Inferior parietal cortex (tissue), 1 donor: ENCODE data around the gene KRT13.

Source experiments
- DNase-seq: peaks from one replicate; pipeline ENCODE4 v3.0.0-alpha.2; 2016; ENCODE audit errors: extremely low spot score

Gene KRT13

DNA sequence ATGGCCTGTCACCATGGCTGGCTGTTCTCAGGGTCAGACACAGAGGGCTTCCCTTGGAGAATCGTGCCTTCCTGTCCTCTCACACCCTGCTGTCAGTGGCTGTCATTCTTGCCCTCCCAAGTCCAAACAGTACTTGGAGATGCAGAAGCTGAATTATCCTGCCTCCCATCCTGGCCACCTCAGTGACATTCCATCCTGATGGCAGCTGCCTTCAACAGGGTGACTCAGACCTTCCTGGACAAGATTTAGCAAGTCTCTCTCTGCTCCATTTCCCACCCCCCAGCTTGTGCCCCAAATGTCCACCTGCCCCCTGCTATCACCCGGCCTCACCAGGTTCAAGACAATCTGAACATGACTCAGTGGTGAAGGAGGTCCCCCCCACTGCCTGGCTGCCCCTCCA lies 10.9 kb downstream of the KRT13 start:
- DNase-seq, result no peak

DNA sequence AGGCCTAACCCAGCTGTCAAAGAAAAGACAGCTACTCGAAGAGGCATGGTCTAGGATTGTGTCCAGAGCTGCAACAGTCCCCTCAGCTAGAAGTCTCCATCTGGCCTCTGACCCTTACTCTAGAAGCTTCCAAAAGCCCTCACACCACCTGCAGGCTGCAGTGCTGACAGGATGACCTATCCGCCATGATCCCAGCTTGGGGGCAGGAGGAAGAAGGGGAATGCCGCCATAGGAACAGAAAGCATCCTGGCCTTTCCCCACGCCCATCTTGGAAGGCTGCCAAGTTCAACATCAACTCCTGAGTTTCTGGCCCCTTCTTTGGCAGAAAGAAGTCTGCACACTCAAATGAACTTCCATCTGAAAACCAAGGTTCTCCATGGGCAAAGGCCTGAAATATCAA lies 12.6 kb downstream of the KRT13 start:
- DNase-seq, result no peak

DNA sequence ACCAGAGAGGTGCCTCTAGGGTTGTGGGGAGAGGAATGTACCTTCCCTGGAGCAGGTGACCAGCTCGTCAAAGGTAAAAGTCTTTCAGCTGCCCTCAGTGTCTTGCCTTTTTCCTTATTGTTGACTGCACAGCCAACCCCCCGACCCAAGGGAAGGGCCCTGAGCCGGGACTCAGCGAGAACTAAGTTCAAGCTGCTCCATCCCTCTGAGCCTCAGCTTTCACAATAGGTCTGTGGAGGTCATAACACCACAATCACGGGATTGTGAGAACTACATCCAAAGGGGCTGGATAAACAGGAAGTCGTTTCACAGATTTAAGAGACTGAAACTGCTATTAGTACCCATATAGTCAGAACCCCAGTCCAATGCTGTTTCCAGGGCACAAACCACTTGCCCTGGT lies 13.1 kb downstream of the KRT13 start:
- DNase-seq, result no peak

DNA sequence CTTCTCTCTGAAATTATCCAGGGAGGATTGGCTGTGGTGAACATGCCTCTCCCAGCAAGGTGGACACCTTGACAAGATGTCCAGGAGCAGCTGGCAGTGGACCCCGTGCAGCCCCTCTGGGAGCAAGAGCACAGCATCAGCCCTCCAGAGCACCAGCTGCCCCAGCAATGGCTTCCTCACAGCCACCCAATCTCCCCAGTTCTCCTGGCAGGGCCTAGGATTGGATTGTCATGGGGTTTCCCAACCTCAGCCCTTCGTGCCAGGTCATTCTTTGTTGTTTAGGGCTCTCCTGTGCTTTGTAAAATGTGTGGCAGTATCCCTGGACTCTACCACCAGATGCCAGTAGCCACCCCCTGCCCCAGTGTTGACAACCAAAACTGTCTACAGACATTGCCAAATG lies 13.9 kb downstream of the KRT13 start:
- no peak for DNase-seq

GRCh38 chr17:41490000-41490990 lies 15.1 kb downstream of the KRT13 start:
- no peak for DNase-seq

DNA sequence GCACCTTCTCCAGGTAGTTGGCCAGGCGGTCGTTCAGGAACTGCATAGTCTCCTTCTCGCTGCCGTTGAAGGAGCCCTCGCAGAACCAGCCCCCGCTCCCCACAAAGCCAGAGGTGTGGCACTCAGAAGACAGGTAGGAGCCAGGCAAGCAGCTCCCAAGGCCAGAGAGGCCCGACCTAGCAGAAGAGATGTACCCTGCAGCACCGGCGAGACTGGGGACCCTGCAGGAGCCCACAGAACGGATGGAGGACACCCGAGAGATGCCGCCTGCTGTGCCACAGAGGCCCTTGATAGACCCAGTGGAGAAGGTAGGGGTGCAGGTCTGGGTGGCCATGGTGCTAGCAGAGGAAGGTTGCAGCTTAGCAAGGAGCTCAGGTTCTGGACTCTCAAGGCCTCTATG lies 15.9 kb downstream of the KRT13 start, which contains the start of gene KRT36:
Gene KRT36, minus strand, starts transcription at position 380 of the 400 bp plus-strand sequence. Its CDS starts 46 bp downstream, at position 334.
- DNase-seq, result no peak

DNA sequence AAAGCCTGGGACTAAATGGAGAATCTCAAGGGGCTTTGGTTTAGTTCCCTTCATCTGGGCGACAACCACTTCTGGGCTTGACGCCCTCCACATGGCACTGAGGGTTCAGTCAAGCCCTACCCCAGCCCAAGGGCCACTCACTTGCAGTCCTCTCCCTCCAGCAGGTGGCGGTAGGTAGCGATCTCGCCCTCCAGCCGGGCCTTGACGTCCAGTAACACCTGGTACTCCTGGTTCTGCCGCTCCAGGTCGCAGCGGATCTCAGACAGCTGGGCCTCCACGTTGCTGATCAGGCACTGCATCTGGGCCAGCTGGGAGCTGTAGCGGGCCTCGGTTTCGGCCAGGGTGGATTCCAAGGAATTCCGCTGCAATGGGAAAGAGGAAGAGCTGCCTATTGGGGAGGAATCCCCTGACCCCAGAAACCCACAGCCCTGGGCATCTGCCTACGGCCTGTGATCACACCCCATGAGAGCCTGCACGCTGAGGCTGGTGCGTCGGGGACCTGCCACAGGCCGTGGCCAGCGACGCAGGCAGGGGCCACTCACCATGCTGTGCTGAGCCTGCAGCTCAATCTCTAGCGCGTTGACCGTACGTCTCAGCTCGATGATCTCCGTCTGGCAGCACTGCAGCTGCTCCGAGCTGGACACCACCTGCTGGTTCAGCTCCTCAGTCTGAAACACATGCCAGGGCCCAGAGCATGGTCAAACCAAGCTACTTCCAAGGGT lies 18.4 kb downstream of the KRT13 start:
- no peak for DNase-seq

GRCh38 chr17:41486316-41486715 lies 19.1 kb downstream of the KRT13 start:
- no peak for DNase-seq

DNA sequence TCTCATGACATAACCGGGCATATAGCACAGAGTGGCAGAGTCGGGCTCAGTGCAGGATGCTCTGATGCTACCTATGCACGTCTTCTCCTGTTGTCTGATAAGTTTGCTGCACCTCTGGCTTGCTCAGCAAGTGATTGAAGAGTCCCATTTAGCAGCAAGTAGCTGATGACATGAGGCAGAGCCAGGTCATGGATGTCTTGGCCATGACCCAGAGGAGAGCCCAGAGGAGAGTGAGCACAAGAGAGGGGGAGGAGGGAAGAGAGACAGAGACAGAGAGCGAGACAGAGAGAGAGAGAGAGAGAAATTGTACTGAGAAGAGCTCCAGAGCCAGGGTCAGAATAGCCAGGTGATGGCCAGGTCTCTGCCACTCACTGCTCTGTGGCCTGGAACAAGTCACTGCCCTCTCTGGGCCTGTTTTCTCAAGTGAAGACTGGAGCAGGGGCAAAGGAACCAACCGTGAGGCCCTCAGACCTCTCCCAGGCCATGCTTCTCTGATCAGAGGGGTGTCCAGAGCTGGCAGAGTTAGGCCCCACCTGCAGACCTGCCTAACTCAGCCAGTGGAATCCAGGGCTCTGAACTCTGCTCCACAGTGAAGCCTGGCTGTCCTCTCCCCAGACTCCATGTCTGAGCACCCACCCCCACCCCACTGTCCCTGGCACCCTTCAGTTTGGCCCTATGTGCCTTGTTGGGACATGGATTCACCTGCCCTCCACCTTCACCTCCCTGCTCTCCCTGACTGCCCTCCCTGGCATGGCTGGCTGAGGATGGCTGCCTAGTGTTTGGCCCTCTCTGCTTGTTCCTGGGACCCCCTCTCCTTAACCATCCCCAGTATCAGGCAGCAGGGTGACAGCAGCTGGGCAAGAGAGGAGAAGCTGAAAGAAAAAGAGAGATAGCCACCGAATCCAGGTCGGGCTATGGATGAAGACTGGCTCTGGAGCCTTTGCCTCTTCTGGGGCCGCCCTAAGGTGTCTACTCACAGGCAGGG lies 20.2 kb downstream of the KRT13 start:
- no peak for DNase-seq

DNA sequence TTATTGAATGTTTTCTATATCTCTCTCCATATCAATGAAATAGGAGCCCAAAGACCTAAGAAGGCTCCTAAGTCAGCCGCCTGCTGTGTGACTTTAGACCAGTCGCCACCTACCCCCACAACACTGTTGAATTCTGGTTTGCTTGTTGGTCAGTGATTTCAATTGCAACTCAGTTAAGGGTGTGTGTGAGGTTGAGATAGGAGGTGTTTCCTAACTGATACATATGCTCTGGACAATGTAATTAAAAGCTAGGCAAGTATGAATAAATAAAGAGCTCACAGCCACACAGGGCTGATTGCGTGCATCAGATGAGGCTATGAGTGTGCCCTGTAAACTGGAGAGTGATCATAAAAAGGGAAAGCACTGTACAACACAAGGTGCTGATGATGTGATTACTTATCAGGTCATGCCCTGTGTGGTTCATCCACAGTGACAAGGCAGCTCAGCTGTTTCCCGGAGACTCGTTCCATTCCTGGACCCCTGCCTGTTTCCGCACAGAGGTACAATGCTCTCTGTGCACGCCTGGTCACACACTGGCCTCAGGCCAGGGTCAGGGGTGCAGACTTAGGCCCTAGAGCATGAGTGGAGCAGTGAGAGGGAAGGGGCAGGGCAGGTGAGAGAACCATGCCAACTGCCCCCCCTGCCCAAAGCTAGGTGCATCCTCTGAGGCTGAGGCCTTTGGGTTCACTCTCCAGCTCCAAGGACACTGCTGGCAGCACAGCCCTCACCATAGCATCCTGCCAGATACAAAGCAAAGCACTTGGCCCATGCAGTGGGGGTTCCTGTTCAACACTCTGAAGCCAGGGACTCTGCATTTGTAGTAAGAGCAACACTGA lies 21.2 kb downstream of the KRT13 start:
- no peak for DNase-seq

DNA sequence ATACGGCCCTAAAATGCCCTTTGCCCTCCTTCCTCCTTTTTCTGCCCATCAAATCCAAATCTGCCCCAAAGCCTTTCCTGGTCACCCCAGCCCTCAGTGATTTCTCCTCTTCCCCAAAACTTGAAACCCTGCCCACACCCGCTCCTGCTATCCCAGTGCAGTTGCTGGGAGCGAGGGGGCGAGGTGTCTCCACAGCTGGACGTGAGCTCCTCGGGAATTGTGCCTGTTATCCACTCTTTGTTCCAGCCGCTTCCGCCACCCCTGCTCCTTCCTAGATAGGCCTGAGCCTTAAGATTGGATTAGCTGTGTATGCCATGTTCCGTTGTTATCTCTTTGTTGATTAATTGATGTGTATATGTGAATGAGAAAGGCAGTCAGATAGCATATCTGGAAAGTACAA lies 21.9 kb downstream of the KRT13 start:
- DNase-seq, result no peak

DNA sequence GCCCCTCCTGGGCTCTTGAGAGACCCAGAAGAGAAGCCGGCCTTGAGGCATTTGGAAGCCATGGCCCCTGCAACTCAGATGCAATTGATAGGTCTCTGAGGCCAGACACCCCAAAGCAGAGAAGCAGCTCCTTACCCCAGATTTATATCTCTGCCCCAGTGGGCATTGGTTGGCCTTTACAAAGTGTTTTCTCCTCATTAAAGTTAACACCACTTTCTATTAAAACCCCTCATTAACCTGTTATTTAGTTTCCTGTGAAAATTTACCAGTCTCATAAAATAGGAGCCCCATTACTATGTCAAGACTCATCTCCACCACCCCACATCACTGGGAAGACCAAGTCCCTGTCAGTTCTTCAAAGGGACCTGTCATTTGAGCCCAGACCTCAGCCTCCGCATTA lies 24.4 kb downstream of the KRT13 start, which contains the start of gene KRT35:
Gene KRT35, minus strand, starts transcription at position 116 of the 400 bp plus-strand sequence. Its CDS starts 54 bp downstream, at position 62.
- DNase-seq, result no peak

GRCh38 chr17:41480581-41480980 lies 24.8 kb downstream of the KRT13 start:
- DNase-seq, result no peak

DNA sequence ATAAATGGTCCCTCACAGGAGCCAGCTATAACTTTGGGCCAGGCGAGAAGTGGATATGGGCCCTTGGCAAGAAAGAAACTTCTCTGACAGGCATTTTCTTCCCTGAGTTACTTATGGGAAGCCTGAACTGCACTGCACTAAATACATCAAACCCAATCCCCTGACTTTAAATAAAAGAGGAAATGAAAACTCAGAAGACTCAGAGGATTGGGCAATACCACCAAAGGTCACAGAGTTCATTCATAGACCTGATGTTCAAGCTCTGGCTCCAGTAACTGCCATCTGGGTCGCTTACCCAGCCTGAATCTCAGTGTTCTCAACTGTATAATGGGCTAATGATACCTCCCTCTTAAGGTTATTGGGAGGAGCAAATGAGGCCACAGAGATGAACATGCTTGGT lies 25.3 kb downstream of the KRT13 start:
- DNase-seq, result no peak

DNA sequence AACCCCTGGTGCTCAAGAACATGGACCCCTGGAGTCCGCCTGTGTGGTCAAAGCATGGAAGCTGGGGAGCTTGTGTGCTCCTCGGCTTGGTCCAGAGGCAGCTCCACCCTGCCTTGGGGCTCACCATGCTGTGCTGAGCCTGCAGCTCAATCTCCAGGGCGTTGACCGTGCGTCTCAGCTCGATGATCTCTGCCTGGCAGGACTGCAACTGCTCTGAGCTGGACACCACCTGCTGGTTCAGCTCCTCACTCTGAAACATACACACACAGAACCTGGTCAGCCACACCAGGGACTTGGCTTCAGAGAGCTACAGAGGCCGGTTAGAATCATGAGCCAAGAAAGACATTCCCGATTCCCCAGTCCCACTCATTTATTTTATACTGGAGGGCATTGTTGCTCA lies 27.2 kb downstream of the KRT13 start:
- no peak for DNase-seq

- DNase-seq, result no peak
Measured at GRCh38 chr17:41476866-41477815, 28.3 kb downstream of the KRT13 start.

DNA sequence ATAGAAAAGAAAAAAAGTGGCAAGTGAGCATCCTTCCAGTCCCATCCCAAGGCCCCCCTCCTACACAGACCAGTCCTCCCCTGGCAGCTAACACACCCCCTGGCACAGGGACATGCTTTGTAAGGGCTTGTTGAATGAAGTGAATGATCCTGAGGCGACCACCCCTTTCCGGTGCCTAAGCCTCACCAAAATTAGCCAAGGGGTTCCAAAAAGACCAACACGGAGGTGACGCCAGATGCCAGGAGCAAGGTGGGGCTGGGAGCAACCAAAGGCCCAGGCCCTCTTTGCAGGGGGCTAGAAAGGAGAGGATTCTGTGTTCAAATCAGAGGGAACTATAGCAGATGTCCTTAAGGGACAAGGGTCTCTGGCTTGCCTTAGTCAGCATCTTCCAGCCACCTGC lies 30.0 kb downstream of the KRT13 start:
- DNase-seq, result no peak

DNA sequence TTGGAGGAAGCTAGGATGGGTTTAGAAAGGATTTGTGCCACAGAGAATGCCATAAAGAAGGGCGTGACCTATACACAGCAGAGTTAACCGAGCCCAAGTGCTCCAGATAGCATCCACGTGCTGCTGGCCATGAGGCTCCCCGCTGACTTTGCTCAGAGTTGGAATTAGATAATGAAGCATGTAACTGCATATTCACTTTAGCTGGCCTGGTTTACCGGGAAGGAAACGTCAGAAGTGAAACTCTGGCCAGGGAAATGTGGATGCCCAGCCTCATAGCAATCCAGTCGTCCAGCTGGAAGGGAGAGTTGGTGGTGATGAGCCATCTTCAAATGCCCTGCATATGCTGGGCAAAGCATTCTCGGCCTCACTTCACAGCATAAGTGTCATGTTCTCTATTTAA lies 30.5 kb downstream of the KRT13 start:
- no peak for DNase-seq

DNA sequence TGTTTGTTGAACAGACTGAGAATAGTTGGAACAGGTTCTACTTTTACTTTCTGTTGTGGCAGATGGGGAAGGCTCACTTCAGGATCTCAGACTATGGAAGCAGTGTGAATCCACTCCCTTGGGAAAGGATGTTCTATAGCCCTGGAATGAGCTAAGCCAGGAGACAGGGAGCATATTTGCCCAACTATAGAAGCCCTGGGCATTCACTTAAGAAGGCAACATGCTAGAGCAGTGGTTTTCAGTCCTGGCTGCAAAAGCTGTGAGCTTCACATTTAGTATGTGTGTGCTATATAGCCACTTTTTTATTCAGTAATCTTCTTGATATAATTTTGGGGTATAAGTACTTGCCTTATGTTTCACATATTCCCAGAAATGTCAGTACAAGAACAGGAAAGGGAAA lies 37.1 kb downstream of the KRT13 start:
- no peak for DNase-seq
